Measurements from ENCODE around the gene MRPL55. TPM values are rescaled to one million over a fixed set of nuclear protein-coding genes. Genes with fewer than 3 reads are reported as not detected.

MRPL55 gene
- total RNA-seq, 1 experiment from 2014 or later: 343 TPM

GRCh38 chr1:228079601-228080263, 29.4 kb downstream of the MRPL55 start:
- Histone ChIP-seq H3K4me3 (ENCODE audit: low read length) (no peak overlapping the region), H3K27me3 (ENCODE audit: low read length) (no peaks in the 10 kb centered on the region), H2AFZ (ENCODE audit: low read length) (no peak overlapping the region), H3K27ac (ENCODE audit: low read length) (no peak overlapping the region), H3K4me2 (ENCODE audit: low read length) (no peak overlapping the region), H3K9ac (ENCODE audit: low read length) (no peak overlapping the region), H3F3A (ENCODE audit: low read length, unreplicated experiment) (no peaks in the 10 kb centered on the region), H4K20me1 (ENCODE audit: low read length) (peaks cover 18% of the 10 kb centered on the region), H3K9me3 (ENCODE audit: low read length) (no peaks in the 10 kb centered on the region), H3K4me1 (ENCODE audit: insufficient read depth, low read length) (peaks cover 11% of the 10 kb centered on the region), H3K36me3 (ENCODE audit: low read depth, low read length) (peaks cover 9% of the 10 kb centered on the region; the same call in 1 of the 2 replicates), H3K9me2 (replicated peaks; ENCODE audit: low read length) (no peaks in the 10 kb centered on the region), H3K79me2 (ENCODE audit: low read length) (peaks cover 57% of the 10 kb centered on the region)
- ATAC-seq (no peak), DNase-seq (no peak)
- CTCF ChIA-PET: no interaction called here
- intact Hi-C loops (cut with micrococcal nuclease): loop anchor here (10.0 kb wide), 1 partner anchor 315 kb away; no protein-coding TSS in a partner anchor
- TF ChIP-seq EZH2 (IDR thresholded peaks at IDR 0.05; ENCODE audit: low read length, unreplicated experiment): no peak
- TF ChIP-seq EZH2phosphoT487 (IDR thresholded peaks at IDR 0.05; ENCODE audit: borderline replicate concordance, low read length): no peak
- no peak for TF ChIP-seq CTCF (conservative IDR thresholded peaks at IDR 0.05; ENCODE audit: low read depth, low read length)
- POLR2A ChIA-PET (ENCODE audit: unreplicated experiment): no interaction called here
- BruUV-seq (replicated peaks): no TSS peak

- no peaks in the 10 kb centered on the region for H3K27me3 ChIP-seq (ENCODE audit: low read length)
- H2AFZ ChIP-seq (ENCODE audit: low read length): no peak overlapping the region
- H3F3A ChIP-seq (ENCODE audit: low read length, unreplicated experiment): no peaks in the 10 kb centered on the region
- H3K9me3 ChIP-seq (ENCODE audit: low read length): no peaks in the 10 kb centered on the region
- 0 out of 2 replicates have a peak, but pooled peaks cover 7% of the 10 kb centered on the region for H3K36me3 ChIP-seq (ENCODE audit: low read depth, low read length)
- no peak overlapping the region for H3K4me3 ChIP-seq (ENCODE audit: low read length)
- no peaks in the 10 kb centered on the region for H3K9me2 ChIP-seq (replicated peaks; ENCODE audit: low read length)
- BruUV-seq (replicated peaks): no TSS peak
- no peak overlapping the region for H3K27ac ChIP-seq (ENCODE audit: low read length)
- intact Hi-C loops (cut with micrococcal nuclease): no loop called here
- ChIA-PET CTCF (no interaction called here), POLR2A (ENCODE audit: unreplicated experiment) (no interaction called here)
- peaks cover 11% of the 10 kb centered on the region for H4K20me1 ChIP-seq (ENCODE audit: low read length)
- no peak for ATAC-seq
- peaks cover 50% of the 10 kb centered on the region for H3K79me2 ChIP-seq (ENCODE audit: low read length)
- DNase-seq: no peak
- TF ChIP-seq EZH2phosphoT487 (IDR thresholded peaks at IDR 0.05; ENCODE audit: borderline replicate concordance, low read length) (no peak), EZH2 (IDR thresholded peaks at IDR 0.05; ENCODE audit: low read length, unreplicated experiment) (no peak), CTCF (conservative IDR thresholded peaks at IDR 0.05; ENCODE audit: low read depth, low read length) (no peak)
- H3K4me1 ChIP-seq (ENCODE audit: insufficient read depth, low read length): peaks cover 7% of the 10 kb centered on the region; the same call in 1 of the 2 replicates
- no peak overlapping the region for H3K4me2 ChIP-seq (ENCODE audit: low read length)
- H3K9ac ChIP-seq (ENCODE audit: low read length): no peak overlapping the region
Observed at GRCh38 chr1:228079013-228079412, 30.1 kb downstream of the MRPL55 start.

- intact Hi-C loops (cut with micrococcal nuclease): no loop called here
- ChIA-PET CTCF (no interaction called here), POLR2A (ENCODE audit: unreplicated experiment) (no interaction called here)
- Histone ChIP-seq H3F3A (ENCODE audit: low read length, unreplicated experiment) (no peaks in the 10 kb centered on the region), H2AFZ (ENCODE audit: low read length) (no peak overlapping the region), H3K4me1 (ENCODE audit: insufficient read depth, low read length) (peaks cover 7% of the 10 kb centered on the region; the same call in 1 of the 2 replicates), H4K20me1 (ENCODE audit: low read length) (no peaks in the 10 kb centered on the region; the same call in 1 of the 2 replicates), H3K79me2 (ENCODE audit: low read length) (peaks cover 37% of the 10 kb centered on the region), H3K4me3 (ENCODE audit: low read length) (no peak overlapping the region), H3K27me3 (ENCODE audit: low read length) (no peaks in the 10 kb centered on the region), H3K36me3 (ENCODE audit: low read depth, low read length) (no peaks in the 10 kb centered on the region), H3K9me3 (ENCODE audit: low read length) (no peaks in the 10 kb centered on the region), H3K9me2 (replicated peaks; ENCODE audit: low read length) (no peaks in the 10 kb centered on the region), H3K27ac (ENCODE audit: low read length) (no peak overlapping the region), H3K4me2 (ENCODE audit: low read length) (no peak overlapping the region), H3K9ac (ENCODE audit: low read length) (no peak overlapping the region)
- BruUV-seq (replicated peaks): no TSS peak
- DNase-seq (no peak), ATAC-seq (no peak)
- TF ChIP-seq EZH2 (IDR thresholded peaks at IDR 0.05; ENCODE audit: low read length, unreplicated experiment) (no peak), EZH2phosphoT487 (IDR thresholded peaks at IDR 0.05; ENCODE audit: borderline replicate concordance, low read length) (no peak), CTCF (conservative IDR thresholded peaks at IDR 0.05; ENCODE audit: low read depth, low read length) (no peak)
Observed at GRCh38 chr1:228077565-228078330, 31.4 kb downstream of the MRPL55 start.
